HAP-1 (cell line): ENCODE measurements around the gene TARDBP.
"Not testable (repeated sequence)": the region's sequence is repeated elsewhere in the genome, so short reads cannot be mapped to it uniquely, and the experiment has no call there.

ENCODE experiments used
- DNase-seq, 2 experiments: peaks; one replicate each; pipeline ENCODE4 v3.0.0-alpha.2; 2016 to 2020; ENCODE audit warnings: low spot score in 2 of 2
- H3K27me3 ChIP-seq: fragments of 250-450 bp; sonication (Bioruptor Pico); 2 replicates; pipeline ENCODE4 v1.5.1; 2020; ENCODE audit warnings: low read depth, mild to moderate bottlenecking, moderate library complexity
- H3K36me3 ChIP-seq: fragments of 250-450 bp; sonication (Bioruptor Pico); replicated peaks from 2 replicates; pipeline ENCODE4 v1.5.1; 2020; ENCODE audit warnings: mild to moderate bottlenecking
- H3K4me1 ChIP-seq: fragments of 250-450 bp; sonication (Bioruptor Pico); 2 replicates; pipeline ENCODE4 v1.5.1; 2020; ENCODE audit warnings: mild to moderate bottlenecking
- H3K4me3 ChIP-seq: fragments of 250-450 bp; sonication (Bioruptor Pico); 2 replicates; pipeline ENCODE4 v1.5.1; 2020; ENCODE audit warnings: mild to moderate bottlenecking, moderate library complexity
- H3K9me3 ChIP-seq: fragments of 250-450 bp; sonication (Bioruptor Pico); 2 replicates; pipeline ENCODE4 v1.5.1; 2020; ENCODE audit warnings: mild to moderate bottlenecking, moderate library complexity
- in situ Hi-C: fragments of 300-500 bp; cut with MboI; formaldehyde crosslinking; loops from 3 replicates; pipeline ENCODE4 v1.14.3; 2020; ENCODE audit warnings: low sequenced_read_pairs, inconsistent platforms, mixed read lengths

The TARDBP gene

DNA sequence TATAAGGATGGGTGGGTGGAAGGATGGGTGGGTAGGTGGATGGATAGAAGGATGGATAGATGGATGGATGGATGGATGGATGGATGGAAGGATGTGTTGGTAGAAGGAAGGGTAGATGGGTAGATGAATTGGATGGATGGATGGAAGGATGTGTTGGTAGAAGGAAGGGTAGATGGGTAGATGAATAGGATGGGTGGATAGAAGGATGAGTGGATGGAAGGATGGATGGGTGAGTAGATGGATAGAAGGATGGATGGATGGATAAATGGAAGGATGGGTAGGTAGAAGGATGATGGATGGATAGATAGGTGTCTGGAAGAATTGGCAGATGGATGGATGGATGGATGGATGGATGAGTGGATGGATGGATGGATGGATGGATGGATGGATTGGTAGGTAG lies 28.6 kb downstream of the TARDBP start:
- Histone ChIP-seq H3K9me3 (no peaks in the 10 kb centered on the region), H3K36me3 (no peaks in the 10 kb centered on the region), H3K4me3 (no peak overlapping the region), H3K4me1 (no peaks in the 10 kb centered on the region), H3K27me3 (no peaks in the 10 kb centered on the region)
- no peak for DNase-seq
- in situ Hi-C loops, result no loop called here

DNA sequence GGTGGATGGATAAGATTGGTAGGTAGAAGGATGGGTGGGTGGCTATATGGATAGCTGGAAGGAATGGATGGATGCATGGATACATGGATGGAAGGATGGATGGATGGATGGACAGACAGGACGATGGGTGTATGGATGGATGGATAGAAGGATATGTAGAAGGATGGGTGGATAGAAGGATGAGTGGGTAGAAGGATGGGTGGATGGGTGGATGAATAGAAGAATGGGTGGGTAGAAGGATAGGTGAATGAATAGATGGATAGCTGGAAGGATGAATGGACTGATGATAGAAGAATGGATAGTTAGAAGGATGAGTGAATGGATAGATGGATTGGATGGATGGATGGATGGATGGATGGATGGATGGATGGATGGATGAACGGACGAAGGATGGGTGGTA lies 29.6 kb downstream of the TARDBP start:
- no peak for DNase-seq
- H3K4me1 ChIP-seq, result no peaks in the 10 kb centered on the region
- in situ Hi-C loops, result no loop called here

DNA sequence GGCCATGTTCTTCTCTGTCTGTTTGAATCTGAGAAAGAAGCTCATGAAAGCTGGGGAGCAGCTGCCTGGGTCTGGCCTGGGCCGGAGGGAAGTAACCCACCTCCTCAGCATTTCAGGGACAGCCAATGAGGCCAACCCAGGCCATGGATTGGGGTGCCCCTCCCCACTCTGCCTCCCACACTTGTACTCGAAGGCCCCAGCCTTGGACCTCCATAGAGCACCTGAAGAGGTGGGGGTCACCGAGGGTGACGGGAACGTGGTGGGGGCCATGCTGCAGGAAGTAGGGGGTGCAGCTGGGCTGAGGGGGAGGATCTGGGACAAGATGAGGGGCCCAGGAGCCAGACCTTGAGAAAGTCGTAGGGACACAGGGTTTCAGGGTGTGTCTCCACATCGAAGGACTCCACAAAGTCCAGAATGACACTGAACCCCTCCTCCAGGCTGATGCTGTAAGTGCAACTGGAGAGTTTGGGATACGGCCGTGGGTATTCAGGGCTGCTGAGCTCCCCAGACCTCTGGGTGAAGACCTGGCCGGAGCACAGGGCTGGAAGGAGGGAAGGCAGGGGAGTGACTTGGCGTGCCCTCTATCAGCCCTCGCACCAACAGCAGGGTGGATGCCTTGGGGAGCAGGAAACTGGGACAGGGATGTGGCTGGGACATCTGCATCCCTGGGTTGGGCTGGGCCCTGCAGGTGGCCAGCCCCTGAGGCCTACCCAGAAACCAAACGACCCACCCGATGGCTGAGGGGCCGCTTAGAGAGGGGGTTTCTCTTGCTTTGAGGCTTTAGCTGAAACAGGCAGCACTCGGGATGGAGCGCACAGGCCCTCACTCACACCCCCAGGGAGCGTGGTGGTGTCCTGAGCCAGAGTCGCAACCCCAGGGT lies 30.8 kb downstream of the TARDBP start:
- H3K36me3 ChIP-seq, result no peaks in the 10 kb centered on the region
- in situ Hi-C loops, result no loop called here
- H3K4me1 ChIP-seq, result no peaks in the 10 kb centered on the region
- H3K9me3 ChIP-seq, result no peaks in the 10 kb centered on the region
- H3K4me3 ChIP-seq, result no peak overlapping the region
- H3K27me3 ChIP-seq, result no peaks in the 10 kb centered on the region
- no peak for DNase-seq

More for the DNA sequence above, 29.6 kb downstream of the TARDBP start:
- H3K27me3 ChIP-seq, result no peaks in the 10 kb centered on the region
- H3K9me3 ChIP-seq, result no peaks in the 10 kb centered on the region
- H3K36me3 ChIP-seq, result no peaks in the 10 kb centered on the region
- no peak overlapping the region for H3K4me3 ChIP-seq

DNA sequence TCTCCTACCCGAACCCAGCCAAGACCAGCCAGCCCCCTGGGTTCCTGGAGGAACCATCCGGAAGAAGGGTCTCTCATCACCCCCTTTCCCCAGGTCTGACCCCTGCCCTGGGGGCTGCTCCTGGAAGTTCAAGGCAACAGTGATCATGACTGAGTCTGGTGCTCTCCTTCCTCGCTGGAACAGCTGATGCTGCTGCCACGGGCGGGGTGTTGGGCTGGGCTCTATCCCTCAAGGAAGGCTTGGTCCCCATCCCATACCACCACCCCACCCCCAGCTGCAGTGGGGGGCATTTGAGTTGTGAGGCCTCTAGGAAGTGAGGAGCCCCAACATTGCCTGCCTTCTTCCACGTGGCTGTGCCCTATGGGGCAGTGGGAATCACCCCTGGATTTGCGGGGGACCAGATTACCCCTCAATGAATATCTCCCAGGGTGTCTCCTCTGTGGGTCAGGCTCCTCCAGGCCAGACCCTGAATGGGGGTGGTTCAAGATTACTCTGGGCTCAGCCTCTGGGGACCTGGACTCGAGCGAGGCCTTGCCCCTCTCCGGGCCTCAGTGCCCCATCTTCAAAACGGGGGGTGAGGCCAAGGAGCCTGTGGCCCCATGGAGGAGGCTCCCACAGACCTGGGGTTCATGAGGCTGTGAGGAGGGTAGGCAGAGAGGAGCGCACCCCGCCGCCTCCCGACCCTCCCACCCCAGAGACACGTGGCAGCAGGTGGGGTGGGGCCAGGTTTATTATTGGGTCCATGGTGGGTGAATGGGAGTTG lies 31.8 kb downstream of the TARDBP start:
- in situ Hi-C loops, result no loop called here
- no peaks in the 10 kb centered on the region for H3K9me3 ChIP-seq
- no peaks in the 10 kb centered on the region for H3K4me1 ChIP-seq
- DNase-seq, result no peak
- no peak overlapping the region for H3K4me3 ChIP-seq
- no peaks in the 10 kb centered on the region for H3K36me3 ChIP-seq
- H3K27me3 ChIP-seq, result no peaks in the 10 kb centered on the region

DNA sequence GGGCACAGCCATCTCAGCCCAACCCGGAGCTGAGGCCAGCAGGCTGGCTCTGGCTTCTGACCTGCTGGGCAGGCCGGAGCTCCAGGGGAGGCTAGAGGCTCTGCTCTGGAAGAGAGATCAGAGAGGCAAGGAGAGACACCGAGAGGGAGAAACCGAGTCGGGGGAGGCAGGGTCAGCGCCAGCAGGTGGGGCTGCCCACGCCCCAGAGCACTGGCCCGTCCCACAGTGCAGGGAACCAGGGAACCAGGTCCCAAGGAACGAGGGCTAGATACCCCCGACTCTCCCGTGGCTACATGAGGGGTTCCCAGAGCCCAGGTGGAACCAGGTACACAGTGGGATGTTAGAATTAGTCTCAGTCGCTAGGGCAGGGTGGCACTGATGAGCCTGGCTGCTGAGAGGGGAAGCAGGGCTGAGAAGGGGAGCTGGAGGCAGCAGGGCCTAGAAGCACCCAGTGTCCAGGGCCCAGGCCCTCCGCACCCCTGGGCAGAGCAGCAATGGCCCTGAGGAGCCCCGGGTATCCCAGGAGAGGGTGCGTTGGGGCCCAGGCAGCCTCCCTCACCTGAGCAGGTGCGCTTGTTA lies 32.5 kb downstream of the TARDBP start:
- no peaks in the 10 kb centered on the region for H3K4me1 ChIP-seq
- H3K36me3 ChIP-seq, result no peaks in the 10 kb centered on the region
- H3K9me3 ChIP-seq, result no peaks in the 10 kb centered on the region
- DNase-seq, result no peak
- H3K27me3 ChIP-seq, result no peaks in the 10 kb centered on the region
- in situ Hi-C loops, result no loop called here
- no peak overlapping the region for H3K4me3 ChIP-seq

DNA sequence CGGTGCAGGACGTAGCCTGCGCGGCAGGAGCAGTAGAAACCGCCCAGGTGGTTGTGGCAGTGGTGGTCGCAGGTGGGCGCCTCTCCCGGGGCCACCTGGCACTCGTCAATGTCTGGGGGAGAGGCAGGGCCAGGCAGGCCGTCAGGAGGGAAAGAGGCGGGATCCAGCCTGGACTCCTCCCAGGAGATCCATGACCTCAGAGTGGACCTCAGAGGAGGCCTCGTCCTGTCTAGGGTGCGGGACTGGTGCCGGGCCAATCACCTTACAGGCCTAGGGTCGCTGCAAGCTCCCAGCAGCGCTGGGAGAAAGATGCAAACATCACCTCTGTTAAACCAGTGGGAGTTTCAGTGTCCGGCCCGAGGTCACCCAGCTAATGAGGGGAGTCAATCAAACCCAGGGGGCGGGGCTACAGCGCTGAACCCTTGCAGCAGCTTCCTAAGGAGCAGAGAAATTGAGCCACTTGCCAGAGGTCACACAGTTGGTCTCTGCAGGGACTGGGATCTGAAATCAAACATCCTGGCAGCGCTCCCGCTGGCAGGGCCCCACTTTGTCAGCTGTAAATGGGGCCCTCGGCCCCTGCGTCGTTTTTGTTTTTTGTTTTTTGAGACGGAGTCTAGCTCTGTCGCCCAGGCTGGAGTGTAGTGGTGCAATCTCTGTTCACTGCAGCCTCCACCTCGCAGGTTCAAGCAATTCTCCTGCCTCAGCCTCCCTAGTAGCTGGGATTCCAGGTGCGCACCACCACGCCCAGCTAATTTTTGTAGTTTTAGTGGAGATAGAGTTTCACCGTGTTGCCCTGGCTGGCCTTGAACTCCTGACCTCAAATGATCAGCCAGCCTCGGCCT lies 33.2 kb downstream of the TARDBP start:
- Histone ChIP-seq H3K27me3 (no peaks in the 10 kb centered on the region), H3K4me3 (no peak overlapping the region), H3K36me3 (no peaks in the 10 kb centered on the region), H3K9me3 (no peaks in the 10 kb centered on the region), H3K4me1 (no peaks in the 10 kb centered on the region)
- in situ Hi-C loops, result no loop called here
- DNase-seq, result peak in 1 of 2 experiments; percentile 46

DNA sequence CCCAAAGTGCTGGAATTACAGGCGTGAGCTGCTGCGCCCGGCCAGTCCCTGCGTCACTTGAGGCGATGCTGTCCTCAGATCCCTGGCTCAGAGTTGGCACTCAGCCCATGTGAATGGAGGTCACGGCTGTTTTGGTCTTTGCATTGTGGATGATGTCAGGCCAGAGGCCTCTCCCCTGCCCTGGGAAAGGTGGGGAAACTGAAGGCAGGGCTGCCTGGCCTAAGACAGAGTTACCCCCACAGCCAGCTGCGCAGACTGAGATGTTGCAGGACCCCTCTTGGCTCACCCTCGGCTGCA lies 33.8 kb downstream of the TARDBP start:
- no peak for DNase-seq
- in situ Hi-C loops, result no loop called here

DNA sequence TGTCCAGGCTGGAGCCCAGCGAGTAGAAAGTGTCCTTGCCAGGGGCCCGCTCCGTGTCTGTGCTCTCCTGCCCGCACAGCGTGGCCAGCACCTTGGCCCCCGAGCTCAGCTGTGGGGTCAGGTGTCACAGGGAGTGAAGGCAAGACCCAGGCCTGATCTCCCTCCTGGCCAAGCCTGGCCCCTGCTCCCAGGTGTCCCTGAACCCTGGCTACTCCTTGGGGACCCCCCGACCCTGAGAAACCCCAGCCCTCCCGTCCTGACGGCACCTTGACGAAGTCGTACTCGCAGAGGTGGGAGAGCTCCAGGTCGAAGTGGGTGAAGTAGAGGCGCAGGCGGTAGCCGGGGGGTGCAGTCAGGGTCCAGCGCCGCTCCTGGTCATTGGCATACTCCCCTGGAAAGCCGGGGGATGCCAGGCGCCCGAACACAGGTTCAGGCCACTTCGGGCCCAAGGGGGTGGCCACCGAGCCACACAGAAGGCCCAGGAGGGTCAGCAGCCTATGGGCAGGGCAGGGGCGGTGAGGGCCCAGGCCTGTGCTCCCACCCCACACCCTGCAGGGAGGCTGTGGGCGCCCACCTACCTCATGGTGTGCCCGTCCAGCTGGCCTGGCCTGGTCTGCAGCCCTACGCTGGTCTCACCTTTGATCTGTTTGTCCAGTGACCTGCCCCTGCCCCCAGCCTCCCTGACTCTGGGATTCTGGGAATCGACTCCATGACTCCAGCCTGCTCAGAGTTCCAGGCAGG lies 34.3 kb downstream of the TARDBP start, which contains the start of gene MASP2:
Gene MASP2 (minus strand): TSS at position 615 of the 741 bp plus-strand sequence. CDS start 32 bp downstream, at position 583.
- in situ Hi-C loops, result no loop called here
- DNase-seq, result no peak
- Histone ChIP-seq H3K4me3 (no peak within 1 kb of the TSS), H3K36me3 (no peaks in the 10 kb centered on the region), H3K9me3 (no peaks in the 10 kb centered on the region), H3K27me3 (no peaks in the 10 kb centered on the region), H3K4me1 (peaks cover 5% of the 10 kb centered on the region)

More for the DNA sequence above, 33.8 kb downstream of the TARDBP start:
- Histone ChIP-seq H3K27me3 (no peaks in the 10 kb centered on the region), H3K4me1 (no peaks in the 10 kb centered on the region), H3K36me3 (no peaks in the 10 kb centered on the region), H3K4me3 (no peak overlapping the region), H3K9me3 (no peaks in the 10 kb centered on the region)

DNA sequence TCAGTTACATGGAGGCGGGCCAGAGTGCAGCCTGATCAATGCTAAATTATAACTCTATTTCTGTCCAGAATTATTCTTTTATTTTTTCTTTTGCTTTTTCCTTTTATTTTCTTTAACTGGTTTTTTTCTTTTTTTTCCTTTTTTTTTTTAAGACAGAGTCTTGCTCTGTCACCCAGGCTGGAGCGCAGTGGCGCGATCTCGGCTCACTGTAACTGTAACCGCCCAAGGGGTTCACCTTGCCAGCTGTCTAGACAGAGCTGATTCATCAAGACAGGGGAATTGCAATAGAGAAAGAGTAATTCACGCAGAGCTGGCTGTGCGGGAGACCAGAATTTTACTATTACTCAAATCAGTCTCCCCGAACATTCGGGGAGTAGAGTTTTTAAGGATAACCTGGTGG lies 38.7 kb downstream of the TARDBP start:
- in situ Hi-C loops, result loop anchor here (10.0 kb wide), 1 partner anchor 584 kb away; no protein-coding TSS in a partner anchor
- peaks cover 19% of the 10 kb centered on the region for H3K4me1 ChIP-seq
- not testable (repeated sequence) for H3K4me3 ChIP-seq, H3K27me3 ChIP-seq, H3K9me3 ChIP-seq, DNase-seq
- peaks cover 18% of the 10 kb centered on the region for H3K36me3 ChIP-seq

DNA sequence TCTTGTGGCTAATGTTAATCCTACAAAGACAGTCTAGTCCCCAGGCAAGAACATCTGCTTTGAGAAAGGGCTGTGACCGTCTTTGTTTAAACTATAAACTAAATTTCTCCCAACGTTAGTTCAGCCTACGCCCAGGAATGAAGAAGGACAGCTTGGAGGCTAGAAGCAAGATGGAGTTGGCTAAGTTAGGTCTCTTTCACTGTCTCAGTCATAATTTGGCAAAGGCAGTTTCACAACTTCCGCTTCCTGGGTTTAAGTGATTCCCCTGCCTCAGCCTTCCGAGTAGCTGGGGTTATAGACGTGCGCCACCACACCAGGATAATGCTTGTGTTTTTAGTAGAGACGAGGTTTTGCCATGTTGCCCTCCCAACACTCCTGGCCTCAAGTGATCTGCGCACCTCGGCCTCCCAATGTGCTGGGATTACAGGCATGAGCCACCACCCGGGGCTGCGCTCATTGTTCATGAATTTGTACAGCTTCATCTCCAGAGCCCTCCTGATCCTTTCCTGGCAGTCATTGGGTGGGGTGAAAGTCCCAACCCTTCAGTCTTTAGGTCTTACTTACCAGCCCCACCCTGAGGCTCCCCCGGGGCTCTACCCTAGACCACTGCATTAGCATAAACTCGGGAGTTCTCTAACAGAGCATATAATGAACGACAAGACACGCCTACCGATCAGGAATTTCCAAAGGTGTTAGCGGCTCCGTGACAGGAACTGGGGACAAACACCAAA lies 39.5 kb downstream of the TARDBP start:
- H3K4me3 ChIP-seq, result no peak overlapping the region
- in situ Hi-C loops, result loop anchor here (10.0 kb wide), 1 partner anchor 583 kb away; no protein-coding TSS in a partner anchor
- DNase-seq, result peak; percentile 62 to 72
- H3K27me3 ChIP-seq, result no peaks in the 10 kb centered on the region
- H3K4me1 ChIP-seq, result peaks cover 19% of the 10 kb centered on the region
- peaks cover 26% of the 10 kb centered on the region for H3K36me3 ChIP-seq
- no peaks in the 10 kb centered on the region for H3K9me3 ChIP-seq

DNA sequence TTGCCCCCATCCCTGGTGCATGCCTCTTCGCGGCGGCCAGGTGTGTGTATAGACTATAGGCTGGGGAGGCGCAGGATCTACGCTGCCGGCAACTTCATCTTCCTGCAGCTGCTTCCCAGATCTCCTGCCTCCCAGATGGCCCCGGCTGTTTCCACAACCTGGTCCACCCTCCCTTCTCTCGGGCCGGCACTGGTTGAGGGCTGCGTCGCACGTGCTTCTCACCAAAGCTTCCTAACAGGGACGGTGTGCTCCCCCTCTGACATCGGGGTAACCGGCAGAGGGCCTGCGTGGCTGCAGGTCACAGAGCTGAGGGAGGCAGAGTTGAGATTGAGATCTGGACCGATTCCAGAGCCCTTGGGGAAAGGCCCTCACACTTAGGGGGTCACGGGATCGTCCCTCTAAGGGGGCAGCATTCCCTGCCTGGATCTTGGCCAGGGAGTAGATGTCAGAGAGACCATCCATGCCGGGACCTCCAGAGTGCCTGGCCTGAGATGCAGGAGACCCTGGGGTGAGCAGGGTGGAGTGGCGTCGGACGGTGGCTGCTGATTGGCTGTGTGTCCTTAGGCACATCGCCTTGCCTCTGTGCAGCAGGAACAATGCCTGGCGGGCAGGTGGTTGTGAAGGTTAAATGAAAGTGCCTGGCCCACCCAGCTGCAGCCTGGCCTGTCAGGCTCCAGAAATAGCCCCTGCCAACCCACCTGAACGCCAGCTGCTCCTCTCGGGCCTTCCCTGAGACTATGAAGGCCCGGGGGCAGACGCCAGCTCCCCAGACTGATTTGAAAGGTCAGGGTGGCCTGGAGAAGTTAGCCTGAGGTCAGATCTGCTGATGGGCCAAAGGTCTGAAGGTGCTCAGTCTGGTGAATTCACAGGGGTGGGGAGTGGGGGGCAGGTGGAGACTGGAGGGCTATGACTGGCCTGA lies 40.6 kb downstream of the TARDBP start:
- no peak overlapping the region for H3K4me3 ChIP-seq
- H3K9me3 ChIP-seq, result no peaks in the 10 kb centered on the region
- DNase-seq, result peak in 1 of 2 experiments; percentile 52
- H3K36me3 ChIP-seq, result peaks cover 34% of the 10 kb centered on the region
- in situ Hi-C loops, result loop anchor here (10.0 kb wide), 1 partner anchor 582 kb away; no protein-coding TSS in a partner anchor
- no peaks in the 10 kb centered on the region for H3K27me3 ChIP-seq
- H3K4me1 ChIP-seq, result peaks cover 22% of the 10 kb centered on the region
